Astrocyte (in vitro differentiated cells and primary cell): Measurements from ENCODE around the gene P3H3. TPM values are rescaled to one million over a fixed set of nuclear protein-coding genes. Genes with fewer than 3 reads are reported as not detected.

Experiments used
- DNase-seq: peaks from one replicate; pipeline ENCODE4 v3.0.0-alpha.2; 2010; ENCODE audit warnings: low read depth
- FAIRE-seq: peaks from 2 replicates; lab custom pipeline; 2011; peaks lifted over from hg19 to GRCh38; lab: Jason Lieb, UNC
- H2AFZ ChIP-seq: 2 replicates; pipeline ENCODE4 v1.6.0; 2012; ENCODE audit warnings: low read depth, low read length, inconsistent platforms
- H3K27ac ChIP-seq: 2 replicates; pipeline ENCODE4 v1.5.1; 2011; ENCODE audit warnings: low read depth, low read length, inconsistent platforms
- H3K27me3 ChIP-seq: 2 replicates; pipeline ENCODE4 v1.6.0; 2011; ENCODE audit warnings: low read length, inconsistent platforms; ENCODE audit not compliant: insufficient read depth
- H3K36me3 ChIP-seq: 2 replicates; pipeline ENCODE4 v1.5.1; 2011; ENCODE audit warnings: low read length, inconsistent platforms; ENCODE audit not compliant: insufficient read depth
- H3K4me1 ChIP-seq: 2 replicates; pipeline ENCODE4 v1.5.1; 2011; ENCODE audit warnings: low read length, inconsistent platforms; ENCODE audit not compliant: insufficient read depth
- H3K4me2 ChIP-seq: 2 replicates; pipeline ENCODE4 v1.6.0; 2012; ENCODE audit warnings: low read length, inconsistent platforms
- H3K4me3 ChIP-seq: 2 replicates; pipeline ENCODE4 v1.5.1; 2011; ENCODE audit warnings: low read depth, mild to moderate bottlenecking, low read length, inconsistent platforms; ENCODE audit not compliant: insufficient read depth
- H3K79me2 ChIP-seq: 2 replicates; pipeline ENCODE4 v1.6.0; 2012; ENCODE audit warnings: mild to moderate bottlenecking, low read length, inconsistent platforms; ENCODE audit not compliant: insufficient read depth
- H3K9ac ChIP-seq: 2 replicates; pipeline ENCODE4 v1.6.0; 2012; ENCODE audit warnings: mild to moderate bottlenecking, low read length, inconsistent platforms
- H3K9me3 ChIP-seq: 2 replicates; pipeline ENCODE4 v1.5.1; 2012; ENCODE audit warnings: low read depth, mild to moderate bottlenecking, low read length, inconsistent platforms; ENCODE audit not compliant: insufficient read depth
- H4K20me1 ChIP-seq: 2 replicates; pipeline ENCODE4 v1.6.0; 2012; ENCODE audit warnings: low read length, inconsistent platforms; ENCODE audit not compliant: insufficient read depth
- H3K27ac Mint-ChIP-seq: one replicate; pipeline ENCODE4 v1.8.0; 2021; ENCODE audit warnings: mild to moderate bottlenecking, mixed read lengths; ENCODE audit not compliant: unreplicated experiment
- H3K27me3 Mint-ChIP-seq: one replicate; pipeline ENCODE4 v1.8.0; 2021; ENCODE audit warnings: low read depth, mixed read lengths; ENCODE audit not compliant: unreplicated experiment
- H3K36me3 Mint-ChIP-seq: one replicate; pipeline ENCODE4 v1.8.0; 2021; ENCODE audit warnings: low read depth, mixed read lengths; ENCODE audit not compliant: unreplicated experiment
- H3K4me1 Mint-ChIP-seq: one replicate; pipeline ENCODE4 v1.8.0; 2021; ENCODE audit warnings: low read depth, mixed read lengths; ENCODE audit not compliant: unreplicated experiment
- H3K4me3 Mint-ChIP-seq: one replicate; pipeline ENCODE4 v1.8.0; 2021; ENCODE audit warnings: mild to moderate bottlenecking, moderate library complexity, mixed read lengths; ENCODE audit not compliant: unreplicated experiment
- H3K9me3 Mint-ChIP-seq: one replicate; pipeline ENCODE4 v1.8.0; 2021; ENCODE audit warnings: mild to moderate bottlenecking, mixed read lengths; ENCODE audit not compliant: unreplicated experiment
- EZH2 ChIP-seq: IDR thresholded peaks from 2 replicates; pipeline ENCODE4 v1.6.1; 2012; ENCODE audit warnings: mild to moderate bottlenecking, low read length, inconsistent platforms; ENCODE audit not compliant: insufficient read depth
- total RNA-seq: library from RNA; stranded (reverse); gene quantifications from 2 replicates; pipeline ENCODE4 v1.2.1, GENCODE V29; 2021
- TF ChIP-seq, protein P1 (sequence below): IDR thresholded peaks from 2 replicates; pipeline ENCODE4 v1.5.1; 2011; ENCODE audit warnings: low read depth, mild to moderate bottlenecking, inconsistent platforms, low read length, moderate library complexity; ENCODE audit not compliant: insufficient read depth

Gene P3H3
- total RNA-seq, 1 donor from 2014 or later: 101 TPM

DNA sequence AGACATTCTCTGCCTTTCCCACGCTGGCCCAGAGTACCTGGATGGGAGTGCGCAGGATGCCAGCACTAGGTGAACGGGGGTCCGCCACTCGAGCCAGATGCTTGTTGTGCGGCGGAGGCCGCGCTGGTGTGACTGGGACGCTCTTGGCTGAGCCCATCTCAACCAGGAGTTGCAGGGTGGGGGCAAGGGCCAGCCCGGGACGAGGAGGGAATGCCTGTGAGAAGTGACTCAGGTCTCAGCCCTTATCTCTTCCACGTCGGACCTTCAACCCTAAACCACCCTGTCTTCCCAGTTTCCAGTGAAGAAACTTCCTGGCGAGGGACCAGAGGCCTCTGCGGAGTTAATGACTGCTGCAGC, 22.6 kb downstream of the P3H3 start:
- Mint-ChIP-seq H3K27me3 (no peaks in the 10 kb centered on the region), H3K36me3 (peaks cover 7% of the 10 kb centered on the region), H3K27ac (no peak overlapping the region), H3K4me1 (peaks cover 12% of the 10 kb centered on the region), H3K4me3 (peak overlapping the region; percentile 96), H3K9me3 (no peaks in the 10 kb centered on the region)
- Histone ChIP-seq H3K9ac (peak overlapping the region; percentile 88), H3K9me3 (no peaks in the 10 kb centered on the region), H2AFZ (peak overlapping the region; percentile 24), H3K36me3 (peaks cover 21% of the 10 kb centered on the region), H3K79me2 (peaks cover 70% of the 10 kb centered on the region), H3K4me3 (peak overlapping the region; percentile 87), H3K4me2 (peak overlapping the region; percentile 88), H3K27ac (peak overlapping the region; percentile 25), H3K27me3 (no peaks in the 10 kb centered on the region), H3K4me1 (peaks cover 19% of the 10 kb centered on the region), H4K20me1 (peaks cover 48% of the 10 kb centered on the region)
- DNase-seq: no peak
- TF ChIP-seq, protein P1, sequence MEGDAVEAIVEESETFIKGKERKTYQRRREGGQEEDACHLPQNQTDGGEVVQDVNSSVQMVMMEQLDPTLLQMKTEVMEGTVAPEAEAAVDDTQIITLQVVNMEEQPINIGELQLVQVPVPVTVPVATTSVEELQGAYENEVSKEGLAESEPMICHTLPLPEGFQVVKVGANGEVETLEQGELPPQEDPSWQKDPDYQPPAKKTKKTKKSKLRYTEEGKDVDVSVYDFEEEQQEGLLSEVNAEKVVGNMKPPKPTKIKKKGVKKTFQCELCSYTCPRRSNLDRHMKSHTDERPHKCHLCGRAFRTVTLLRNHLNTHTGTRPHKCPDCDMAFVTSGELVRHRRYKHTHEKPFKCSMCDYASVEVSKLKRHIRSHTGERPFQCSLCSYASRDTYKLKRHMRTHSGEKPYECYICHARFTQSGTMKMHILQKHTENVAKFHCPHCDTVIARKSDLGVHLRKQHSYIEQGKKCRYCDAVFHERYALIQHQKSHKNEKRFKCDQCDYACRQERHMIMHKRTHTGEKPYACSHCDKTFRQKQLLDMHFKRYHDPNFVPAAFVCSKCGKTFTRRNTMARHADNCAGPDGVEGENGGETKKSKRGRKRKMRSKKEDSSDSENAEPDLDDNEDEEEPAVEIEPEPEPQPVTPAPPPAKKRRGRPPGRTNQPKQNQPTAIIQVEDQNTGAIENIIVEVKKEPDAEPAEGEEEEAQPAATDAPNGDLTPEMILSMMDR: no peak
- TF ChIP-seq EZH2: no peak
- no peak for FAIRE-seq

GRCh38 chr12:6851153-6851920, 23.1 kb downstream of the P3H3 start, which contains the start of gene CDCA3:
Gene CDCA3 (minus strand): TSS chr12:6851286. CDS start chr12:6850952, 334 bp downstream.
- Mint-ChIP-seq H3K4me1 (peaks cover 12% of the 10 kb centered on the region), H3K9me3 (no peaks in the 10 kb centered on the region)

More at GRCh38 chr12:6851153-6851920, 23.1 kb downstream of the P3H3 start, which contains the start of gene CDCA3:
- TF ChIP-seq EZH2: no peak
- TF ChIP-seq, protein P1: no peak
- Histone ChIP-seq H3K4me1 (peaks cover 19% of the 10 kb centered on the region), H3K79me2 (peaks cover 69% of the 10 kb centered on the region), H3K27ac (peak within 1 kb of the TSS; percentile 89), H3K9me3 (no peaks in the 10 kb centered on the region), H2AFZ (peak within 1 kb of the TSS; percentile 97), H3K9ac (peak within 1 kb of the TSS; percentile 88), H3K27me3 (no peaks in the 10 kb centered on the region), H3K4me2 (peak within 1 kb of the TSS; percentile 88), H3K36me3 (peaks cover 19% of the 10 kb centered on the region), H3K4me3 (peak within 1 kb of the TSS; percentile 87), H4K20me1 (peaks cover 46% of the 10 kb centered on the region)
- Mint-ChIP-seq H3K27ac (peak within 1 kb of the TSS; percentile 93), H3K36me3 (peaks cover 8% of the 10 kb centered on the region), H3K4me3 (peak within 1 kb of the TSS; percentile 96), H3K27me3 (no peaks in the 10 kb centered on the region)
- peak; percentile 98 for DNase-seq
- FAIRE-seq: peak; percentile 65
